SW480 (cell line): Measurements from ENCODE around the gene INTS1.
"Not testable (repeated sequence)": the region's sequence is repeated elsewhere in the genome, so short reads cannot be mapped to it uniquely, and the experiment has no call there.

Source experiments
- DNase-seq: peaks from one replicate; pipeline ENCODE4 v3.0.0-alpha.2; 2016; ENCODE audit warnings: low spot score

The INTS1 gene

DNA sequence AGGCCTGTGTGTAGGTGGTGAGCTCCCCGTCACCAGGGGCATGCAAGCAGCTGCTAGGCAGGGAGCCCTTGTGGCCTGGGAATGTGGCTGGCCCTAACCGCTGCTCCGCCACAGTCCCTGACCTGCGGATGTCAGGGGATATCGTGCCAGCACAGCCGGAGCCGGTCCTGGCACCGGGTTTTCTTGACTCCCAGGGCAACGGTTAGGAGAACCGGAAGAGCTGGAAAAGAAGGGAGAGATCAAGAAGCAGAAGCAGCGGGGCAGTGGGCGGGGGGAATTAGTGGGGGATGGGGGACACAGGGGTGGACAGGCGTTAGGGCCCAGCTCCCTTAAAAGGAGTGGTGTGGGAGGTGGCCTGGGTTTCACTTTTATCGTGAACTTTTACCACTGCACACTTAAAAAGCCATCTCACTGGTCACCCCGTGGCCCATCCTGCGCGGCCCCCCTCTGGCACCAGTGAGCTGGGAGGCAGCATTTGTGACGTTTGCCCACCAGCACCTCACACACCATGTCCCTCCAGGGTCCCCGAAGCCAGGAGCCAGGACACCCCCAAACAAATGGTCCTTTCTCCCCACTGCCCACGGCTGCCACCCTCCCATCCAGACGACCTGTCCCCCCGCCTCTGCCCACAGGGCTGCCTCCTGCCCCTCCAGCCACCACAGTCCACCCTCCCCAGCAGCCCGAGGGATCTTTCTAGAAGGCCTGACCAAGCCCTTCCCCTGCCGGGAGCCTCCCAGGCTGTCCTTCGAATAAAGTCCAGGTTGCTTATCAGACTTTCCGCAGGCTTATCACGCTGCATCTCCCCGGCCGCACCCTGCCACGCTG is 43.2 kb downstream of the INTS1 start:
- peak; percentile 75 for DNase-seq

DNA sequence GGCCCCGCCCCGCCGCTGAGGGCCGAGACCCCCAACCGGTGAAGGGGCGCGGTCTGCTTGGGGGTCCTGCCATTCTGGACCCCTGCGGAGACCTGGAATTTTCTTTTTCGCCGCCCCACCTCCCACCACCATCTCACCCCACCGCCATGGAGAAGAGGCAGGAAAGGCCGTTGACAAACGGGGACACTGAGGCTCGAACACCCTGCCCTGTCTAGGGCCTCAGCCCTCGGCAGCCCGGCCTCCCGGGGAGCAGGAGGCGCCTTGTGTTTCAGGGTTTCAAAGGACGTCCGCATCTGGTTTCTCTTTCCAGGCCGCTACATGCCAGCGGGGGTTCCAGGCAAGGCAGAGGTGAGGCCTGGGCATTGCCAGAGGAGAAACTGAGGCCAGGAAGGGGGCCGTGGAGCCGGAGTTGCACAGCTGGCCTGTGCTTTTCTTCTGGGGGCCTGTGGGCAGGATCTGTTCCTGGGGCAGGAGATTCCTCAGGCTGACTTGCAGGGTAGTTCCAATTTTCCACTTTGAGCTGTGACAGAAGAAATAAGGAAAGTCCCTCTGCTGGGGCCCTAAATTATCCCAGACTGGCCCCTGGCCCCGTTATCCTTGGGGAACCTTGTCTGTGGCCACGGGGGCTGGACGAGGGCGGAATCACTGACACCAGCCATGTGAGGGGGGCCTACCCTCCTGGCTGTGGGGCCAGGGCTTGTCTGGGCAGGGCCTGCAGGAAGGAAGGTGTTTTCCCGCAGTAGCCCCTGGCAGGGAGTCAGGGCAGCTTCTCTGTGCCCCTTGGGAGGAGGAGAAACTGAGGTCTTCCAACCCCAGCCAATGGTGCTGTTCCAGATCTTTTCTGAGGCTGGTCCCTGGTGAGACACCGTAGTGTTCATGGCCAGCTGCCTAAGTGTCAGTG is 44.0 kb downstream of the INTS1 start:
- no peak for DNase-seq

DNA sequence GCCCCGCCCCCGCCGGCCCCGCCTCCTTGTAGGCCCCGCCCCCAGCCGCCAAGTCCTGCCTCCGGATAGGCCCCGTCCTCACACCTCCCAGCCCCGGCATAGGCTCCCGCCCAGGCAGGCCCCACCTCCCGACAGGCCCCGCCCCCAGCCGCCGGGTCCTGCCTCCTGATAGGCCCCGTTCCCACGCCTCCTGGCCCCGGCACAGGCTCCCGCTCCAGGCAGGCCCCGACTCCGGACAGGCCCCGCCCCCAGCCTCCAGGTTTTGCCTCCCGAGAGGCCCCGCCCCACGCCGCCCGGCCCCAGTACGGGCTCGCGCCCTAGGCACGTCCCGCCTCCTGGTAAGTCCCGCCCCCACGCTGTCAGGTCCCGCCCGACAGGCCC is 44.7 kb downstream of the INTS1 start:
- peak; percentile 98 for DNase-seq

DNA sequence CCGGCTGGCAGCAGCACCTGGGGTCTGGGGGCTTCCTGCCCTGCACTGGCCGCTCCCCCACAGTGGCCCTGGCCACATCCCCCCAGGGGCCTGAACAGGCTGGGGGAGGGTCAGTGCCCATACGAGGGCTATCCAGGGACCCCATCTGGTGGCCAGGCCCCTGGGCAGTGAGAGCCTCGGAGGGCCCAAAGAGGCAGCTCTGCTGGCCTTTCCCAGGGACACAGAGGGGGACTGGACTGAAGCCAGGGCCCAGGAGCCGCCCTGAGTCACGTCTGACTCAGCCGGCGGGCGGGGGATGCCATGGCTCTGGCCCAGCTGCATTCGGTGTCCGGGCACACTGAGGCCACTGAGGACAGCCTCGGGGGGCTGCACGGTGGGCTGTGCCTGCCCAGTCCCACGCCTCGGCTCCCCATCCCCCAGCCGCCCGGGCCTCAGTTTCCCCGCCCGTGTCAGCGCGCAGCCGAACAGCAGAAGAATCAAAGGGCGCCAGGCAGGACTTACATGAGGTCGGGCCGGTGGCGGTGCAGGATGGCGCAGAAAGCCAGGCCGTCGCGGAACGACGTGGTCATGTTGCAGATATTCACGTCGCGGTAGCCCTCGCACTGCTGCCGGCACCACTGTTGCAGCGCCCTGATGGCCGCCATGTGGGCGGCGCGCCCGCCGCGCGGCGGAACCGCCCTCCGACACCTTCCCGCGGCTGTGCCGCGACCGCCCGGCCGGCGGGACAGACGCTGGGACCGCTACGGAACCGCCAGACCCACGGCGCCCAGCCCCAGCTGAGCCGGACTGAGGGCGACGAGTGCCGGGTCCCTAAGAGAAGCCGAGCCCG is 45.3 kb downstream of the INTS1 start, which contains the start of gene MICALL2:
MICALL2 (minus strand) TSS at position 788 of the 829 bp plus-strand sequence; CDS start at position 644, 144 bp downstream.
- peak; percentile 85 for DNase-seq

DNA sequence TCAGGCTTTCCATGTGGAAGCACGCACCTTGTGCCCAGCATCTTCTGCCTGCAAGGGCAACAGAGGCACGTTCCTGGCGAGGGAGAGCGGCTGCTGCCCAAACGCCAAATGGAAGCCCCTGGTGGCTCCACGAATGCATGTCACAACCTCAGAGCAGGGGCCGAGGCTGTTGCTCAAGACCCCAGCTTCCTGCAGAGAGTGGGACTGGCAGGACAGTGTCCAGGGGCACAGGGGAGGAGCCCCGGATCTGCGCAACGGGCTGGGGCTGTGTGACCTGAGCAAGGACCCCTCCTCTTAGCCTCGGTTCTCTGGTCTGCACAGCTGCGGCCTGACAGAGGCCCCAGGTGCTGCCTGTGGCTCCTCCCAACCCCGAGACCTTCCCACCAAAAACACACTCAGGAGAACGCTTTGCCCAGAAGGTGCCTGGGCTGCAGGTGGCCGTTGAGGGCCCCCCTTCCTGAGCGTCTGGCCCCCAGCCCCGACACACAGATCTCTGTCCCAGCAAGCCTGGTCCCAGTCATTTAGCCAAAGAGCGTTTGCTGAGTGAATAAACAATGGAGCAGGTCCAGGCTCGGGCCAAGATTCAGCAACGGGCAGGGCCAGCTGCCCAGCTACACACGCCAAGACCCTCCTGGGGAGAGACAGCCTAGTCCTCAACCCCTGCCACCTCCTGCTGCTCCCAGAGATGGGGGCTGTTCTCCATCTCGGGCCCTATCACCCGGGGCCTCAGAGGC is 46.1 kb downstream of the INTS1 start:
- no peak for DNase-seq

DNA sequence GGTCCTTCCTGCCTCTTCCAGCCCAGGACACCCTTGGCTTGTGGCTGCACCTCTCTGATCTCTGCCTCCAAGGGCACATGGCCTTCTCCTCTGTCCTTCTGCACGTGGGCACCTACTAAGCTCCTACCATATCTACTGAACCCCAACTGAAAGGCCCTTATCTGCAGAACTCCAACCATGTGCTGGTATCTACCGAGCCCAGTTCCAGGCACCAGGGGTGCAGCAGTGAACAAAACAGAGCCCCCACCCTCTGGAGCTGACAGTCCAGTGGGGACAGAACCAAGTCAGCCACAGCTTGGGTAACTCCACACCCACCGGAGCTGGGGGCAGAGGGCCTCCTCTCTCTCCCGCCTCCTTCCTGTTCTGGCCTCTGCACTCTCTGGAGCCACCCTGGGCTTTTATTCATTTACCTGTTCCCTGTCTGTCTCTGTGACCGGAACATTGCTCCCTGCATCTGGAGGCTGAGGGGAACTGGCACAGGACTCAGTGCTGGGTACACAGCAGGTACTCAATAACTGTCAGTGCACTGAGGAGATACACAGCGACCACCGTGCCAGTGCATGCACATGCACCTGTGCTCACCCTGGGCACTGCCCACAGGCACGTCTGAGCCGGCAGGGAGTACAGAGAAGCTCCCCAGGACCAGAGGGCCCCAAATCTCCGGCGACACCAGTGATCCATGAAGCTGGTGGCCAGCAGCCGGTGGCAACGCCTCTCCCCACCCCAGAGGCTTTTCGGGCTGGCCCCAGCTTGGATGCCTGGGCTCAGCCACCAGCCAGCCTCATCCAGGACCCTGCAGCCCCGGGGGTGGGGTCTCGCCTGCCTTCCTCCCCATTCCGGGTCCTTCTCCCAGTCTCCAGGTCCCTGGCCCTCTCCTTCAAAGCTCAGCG is 46.9 kb downstream of the INTS1 start:
- no peak for DNase-seq

DNA sequence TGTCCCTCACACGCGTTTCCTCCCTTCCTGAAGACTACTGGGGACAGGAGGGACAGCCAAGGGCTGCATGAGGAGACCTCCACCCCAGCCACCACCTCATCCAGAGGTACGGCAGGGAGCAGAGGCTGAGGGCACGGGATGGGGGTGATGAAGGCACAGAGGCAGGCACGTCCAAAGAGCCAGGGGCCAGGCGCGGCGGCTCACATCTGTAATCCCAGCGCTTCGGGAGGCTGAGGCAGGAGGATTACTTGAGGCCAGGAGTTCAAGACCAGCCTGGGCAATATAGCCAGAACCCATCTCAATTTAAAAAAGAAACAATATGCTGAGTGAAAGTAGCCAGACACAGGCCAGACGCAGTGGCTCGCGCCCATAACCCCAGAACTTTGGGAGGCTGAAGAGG is 48.2 kb downstream of the INTS1 start:
- no peak for DNase-seq

DNA sequence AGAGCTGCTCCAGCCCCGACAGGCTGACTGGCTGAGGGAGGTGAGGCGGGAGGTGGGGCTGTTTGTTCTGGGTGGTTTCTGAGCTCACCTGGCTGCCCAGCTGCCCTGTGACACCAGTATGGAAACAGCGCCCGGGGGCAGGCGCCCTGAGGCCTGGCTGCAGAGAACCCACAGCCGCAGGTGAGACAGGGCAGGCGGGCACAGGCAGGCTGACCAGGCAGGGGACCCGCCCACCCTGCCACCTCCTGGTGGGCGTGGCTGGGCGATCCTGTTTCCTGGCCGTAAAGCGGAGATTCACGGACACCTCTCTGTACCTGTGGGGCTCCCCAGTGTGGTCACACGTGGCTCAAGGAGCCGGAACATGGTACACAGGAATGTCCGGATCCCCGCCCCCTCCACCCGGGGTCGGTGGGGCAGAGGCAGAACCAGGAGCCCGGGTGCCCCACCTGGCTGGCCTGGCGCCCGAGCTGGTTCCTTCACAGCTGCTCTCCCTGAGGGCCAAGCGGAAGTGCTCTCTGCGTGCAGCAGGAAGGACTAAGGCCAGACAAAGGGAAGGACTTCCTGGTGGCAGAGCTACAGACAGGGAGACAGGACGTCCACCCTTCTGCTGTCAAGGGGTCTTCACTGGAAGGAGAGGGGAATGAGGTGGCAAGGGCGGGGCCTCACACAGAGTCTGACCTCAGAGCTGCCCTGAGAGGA is 48.8 kb downstream of the INTS1 start:
- DNase-seq: peak; percentile 97

DNA sequence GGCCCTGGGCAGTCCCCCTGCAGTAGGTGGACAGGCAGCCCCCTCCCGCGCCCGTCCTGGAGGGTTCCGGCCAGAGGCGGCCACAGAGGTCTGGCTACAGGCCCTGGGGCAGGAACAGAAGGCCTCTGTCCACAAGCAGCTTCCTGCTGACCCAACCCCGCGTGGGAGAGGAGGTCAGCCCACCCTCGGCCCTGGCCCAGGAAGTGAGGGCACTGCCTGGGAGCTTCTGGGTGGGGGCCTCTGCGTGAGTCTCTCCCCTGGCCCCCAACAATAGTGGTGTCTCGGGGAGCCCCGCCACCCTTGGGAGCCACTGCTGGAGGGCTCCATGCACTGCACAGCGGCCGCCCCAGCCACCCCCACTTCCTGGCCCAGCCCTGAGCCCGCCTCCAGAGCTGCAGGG is 49.6 kb downstream of the INTS1 start:
- no peak for DNase-seq

DNA sequence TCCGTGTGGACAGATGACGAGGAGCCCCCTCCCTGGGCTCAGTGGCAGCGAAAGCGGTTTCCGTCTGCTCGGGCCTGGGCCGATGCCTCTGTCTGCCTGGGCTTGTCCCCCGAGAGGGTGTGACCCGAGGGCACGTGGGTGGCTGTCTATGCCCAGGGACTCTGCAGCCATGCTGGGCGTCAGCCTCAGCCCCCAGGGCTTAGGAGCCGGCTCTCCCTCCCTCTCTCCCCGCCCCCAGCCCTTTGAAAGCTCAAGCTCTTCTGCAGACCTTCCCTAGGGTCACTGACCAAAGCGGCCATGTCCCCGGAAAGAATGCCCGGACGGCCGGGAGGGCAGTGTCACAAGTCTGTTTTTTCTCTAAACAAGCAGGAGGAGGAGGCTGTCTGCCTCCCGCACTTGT is 52.0 kb downstream of the INTS1 start:
- DNase-seq: no peak

DNA sequence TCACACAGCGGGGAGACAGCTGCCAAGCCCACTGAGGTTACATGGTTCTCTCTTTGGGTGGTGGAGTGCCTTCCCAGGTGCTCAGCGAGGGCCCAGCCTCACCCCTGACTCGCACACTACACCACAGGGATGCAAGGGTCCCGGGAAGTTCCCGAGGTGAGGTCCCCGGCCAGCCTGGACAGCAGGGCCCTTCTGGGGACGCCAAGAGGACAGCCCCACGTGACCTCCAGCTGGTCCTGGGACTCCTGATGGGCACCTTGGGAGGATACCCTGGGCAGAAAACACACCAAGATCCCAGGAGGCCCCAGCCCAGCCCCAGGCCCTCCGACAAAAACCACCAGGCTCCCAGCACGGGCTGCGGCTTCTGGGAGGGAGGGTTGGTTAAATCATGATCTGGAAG is 53.2 kb downstream of the INTS1 start:
- no peak for DNase-seq

DNA sequence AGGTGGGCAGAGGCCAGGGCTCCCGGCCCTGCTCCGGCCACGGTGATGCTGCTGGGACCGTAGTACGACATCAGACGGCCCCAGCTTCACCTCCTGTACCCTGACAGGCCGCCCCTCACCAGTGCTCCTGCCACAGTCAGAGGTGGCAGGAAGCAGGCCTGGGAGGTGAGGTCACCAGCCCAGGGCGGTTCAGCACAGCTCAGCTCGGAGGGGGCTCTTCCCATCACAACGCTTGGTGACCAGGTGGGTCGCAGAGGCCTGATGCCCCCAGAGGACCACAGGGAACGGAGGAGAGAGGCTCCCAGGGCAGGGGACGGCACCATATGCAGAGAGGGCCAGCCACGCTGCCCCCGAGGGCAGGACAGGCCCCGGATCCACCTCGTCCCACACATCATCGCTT is 53.8 kb downstream of the INTS1 start:
- DNase-seq: no peak

DNA sequence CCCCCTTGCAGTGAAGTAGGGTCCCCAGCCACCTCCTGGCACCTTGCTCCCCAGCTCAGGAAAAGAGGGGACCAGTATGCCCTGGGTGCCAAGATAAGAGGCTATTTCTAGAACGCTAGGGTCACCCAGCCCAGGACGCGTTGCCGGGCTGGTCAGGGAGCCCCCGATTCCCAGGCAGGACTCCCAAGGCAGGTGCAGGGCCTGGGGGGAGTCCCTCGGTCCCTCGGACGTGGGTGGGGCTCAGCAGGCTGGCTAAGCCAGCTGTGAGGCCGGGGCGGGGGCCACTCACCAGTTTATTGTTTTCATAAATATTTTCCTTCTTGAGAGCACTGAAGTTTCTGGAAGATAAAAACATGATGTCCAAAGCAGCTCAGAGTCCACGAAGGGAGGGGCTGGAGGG is 54.2 kb downstream of the INTS1 start:
- DNase-seq: no peak

DNA sequence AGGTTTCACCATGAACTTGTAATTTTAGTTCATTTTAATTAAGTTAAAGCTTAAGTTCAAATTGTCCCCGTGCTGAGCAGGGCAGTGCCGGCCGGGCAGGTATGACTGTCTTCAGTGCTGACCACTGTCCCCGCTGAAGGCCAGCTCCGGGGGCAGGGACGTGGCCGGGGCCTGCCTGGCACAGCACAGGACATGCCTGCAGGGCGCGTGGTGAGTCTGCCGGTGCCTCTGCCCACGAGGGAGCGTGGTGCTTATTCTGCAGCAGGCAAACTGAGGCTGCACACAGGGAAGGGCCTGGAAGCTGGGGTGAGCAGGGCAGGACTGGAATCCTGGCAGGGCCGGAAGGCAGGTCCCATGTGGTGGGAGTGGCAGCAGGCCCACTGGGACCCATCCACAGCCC is 54.7 kb downstream of the INTS1 start:
- no peak for DNase-seq

DNA sequence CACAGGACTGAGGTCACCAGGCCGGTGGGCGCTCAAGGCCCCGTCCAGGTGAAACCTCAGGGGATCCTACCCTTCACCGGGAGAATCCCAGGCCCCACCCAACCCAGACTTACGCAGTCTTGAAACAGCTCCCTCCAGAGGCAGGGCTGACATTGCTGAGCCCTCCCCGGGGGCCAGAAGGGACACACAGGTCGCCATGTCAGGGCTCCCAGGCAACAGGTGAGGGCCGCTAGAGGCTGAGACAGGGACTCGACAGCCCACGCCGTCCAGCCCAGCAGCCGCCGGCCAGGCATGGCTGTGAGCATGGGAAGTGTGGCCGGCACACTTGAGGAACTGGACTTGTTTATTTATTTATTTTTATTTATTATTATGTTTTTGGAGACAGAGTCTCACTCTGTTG is 55.2 kb downstream of the INTS1 start:
- no peak for DNase-seq

DNA sequence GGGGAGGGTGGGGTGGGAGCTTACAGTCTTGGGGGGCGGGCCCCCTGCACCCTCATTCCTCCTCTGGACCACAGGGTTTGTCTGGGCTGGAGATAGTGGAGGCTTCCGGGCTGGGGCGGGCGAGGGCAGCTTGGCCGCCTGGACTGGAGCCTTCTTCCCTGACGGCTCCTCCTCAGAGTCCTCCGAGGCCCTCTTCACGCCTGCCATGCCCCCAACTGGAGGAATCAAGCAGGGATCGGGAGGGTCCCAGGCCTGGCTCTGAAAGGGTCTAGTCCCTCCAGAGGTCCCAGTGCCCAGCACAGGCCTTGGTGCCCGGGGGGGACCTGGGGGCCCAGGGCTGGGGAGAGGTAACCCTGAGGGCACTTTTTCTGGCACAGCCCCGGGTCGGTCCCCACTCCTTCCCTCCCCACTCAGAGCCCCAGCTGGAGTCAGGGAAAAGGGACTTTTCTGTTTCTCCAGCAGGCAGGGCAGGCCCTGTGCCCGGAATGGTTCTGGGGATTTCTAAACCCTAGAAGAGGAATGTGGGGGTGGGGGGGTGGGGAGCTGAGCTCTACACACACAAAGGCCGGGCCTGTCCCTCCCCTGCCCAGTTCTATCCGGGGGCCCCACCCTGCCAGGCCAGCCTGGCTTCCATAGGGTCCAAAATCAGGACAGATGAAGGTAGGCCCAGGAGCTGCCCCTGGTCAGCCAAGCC is 56.5 kb downstream of the INTS1 start:
- no peak for DNase-seq

DNA sequence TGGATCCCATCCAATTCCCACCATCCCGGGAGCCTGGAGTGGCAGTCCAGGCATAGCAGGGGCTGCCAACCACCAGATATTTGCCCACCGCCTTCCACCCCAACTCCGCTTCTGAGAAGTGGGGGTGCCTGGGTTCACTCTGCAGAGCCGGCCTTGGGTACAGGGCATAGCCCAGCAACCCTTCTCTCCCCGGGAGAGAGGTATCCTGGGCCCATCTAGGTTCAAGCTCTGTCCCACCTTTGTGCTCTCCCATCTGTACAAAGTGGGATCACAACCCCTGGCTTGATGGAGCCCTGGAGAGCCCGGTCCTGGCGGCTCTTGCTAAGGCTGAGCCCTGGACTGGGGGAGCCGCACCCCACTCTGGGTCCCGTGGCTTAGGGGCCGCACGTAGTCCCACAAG is 57.1 kb downstream of the INTS1 start:
- no peak for DNase-seq

DNA sequence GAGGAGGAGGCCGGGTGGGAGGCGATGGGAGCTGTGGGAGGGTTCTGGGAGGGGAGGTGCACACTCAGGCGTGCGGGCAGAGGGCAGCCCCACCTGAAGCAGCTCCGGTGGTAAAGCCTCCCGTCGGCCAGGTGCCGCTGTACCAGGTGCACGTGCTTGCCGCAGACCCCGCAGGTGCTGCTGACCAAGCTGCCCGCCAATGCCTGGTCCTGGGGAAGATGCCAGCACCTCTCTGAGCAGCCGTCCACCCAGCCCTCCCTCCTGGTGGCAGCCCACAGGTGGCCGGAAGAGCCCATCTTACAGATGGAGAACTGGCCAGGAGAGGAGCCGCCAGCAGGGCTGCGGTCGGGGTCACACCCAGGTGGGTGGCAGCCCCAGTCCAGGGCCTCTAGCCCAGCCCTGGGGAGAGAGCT is 57.6 kb downstream of the INTS1 start:
- peak; percentile 74 for DNase-seq

DNA sequence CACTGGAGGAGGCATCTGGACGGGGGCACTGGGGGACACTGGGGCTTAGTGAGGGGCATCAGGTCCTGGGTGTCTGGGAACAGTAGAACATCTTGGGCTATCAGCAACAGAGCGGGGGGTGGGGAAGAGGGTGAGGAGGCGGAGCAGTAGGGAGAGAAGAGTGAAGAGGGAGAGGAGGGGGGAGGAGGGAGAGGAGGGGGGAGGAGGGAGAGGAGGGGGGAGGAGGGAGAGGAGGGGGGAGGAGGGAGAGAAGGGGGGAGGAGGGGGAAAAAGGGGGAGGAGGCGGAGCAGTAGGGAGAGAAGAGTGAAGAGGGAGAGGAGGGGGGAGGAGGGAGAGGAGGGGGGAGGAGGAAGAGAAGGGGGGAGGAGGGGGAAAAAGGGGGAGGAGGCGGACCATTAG is 58.2 kb downstream of the INTS1 start:
- not testable (repeated sequence) for DNase-seq
